GM21528 (cell line): ENCODE measurements around the gene NFAM1.

Experiments
- ATAC-seq: cut with Tn5 transposase; IDR thresholded peaks from one replicate; pipeline ENCODE4 v1.9.1; 2021; ENCODE audit warnings: mild to moderate bottlenecking, moderate library complexity; ENCODE audit not compliant: unreplicated experiment, low FRiP score

The NFAM1 gene

GRCh38 chr22:42365111-42365865 is 66.9 kb downstream of the NFAM1 start:
- no peak for ATAC-seq

- ATAC-seq: no peak
Measured at GRCh38 chr22:42364604-42365110, 67.5 kb downstream of the NFAM1 start.

GRCh38 chr22:42363892-42364291 is 68.3 kb downstream of the NFAM1 start:
- ATAC-seq: no peak

- no peak for ATAC-seq
Measured at GRCh38 chr22:42361523-42361922, 70.7 kb downstream of the NFAM1 start.

GRCh38 chr22:42360348-42360747 is 71.9 kb downstream of the NFAM1 start:
- ATAC-seq: no peak

- no peak for ATAC-seq
Measured at GRCh38 chr22:42358643-42359558, 73.3 kb downstream of the NFAM1 start.

GRCh38 chr22:42357634-42358296 is 74.4 kb downstream of the NFAM1 start:
- ATAC-seq: no peak

- ATAC-seq: no peak
Measured at GRCh38 chr22:42357221-42357620, 75.0 kb downstream of the NFAM1 start.

- no peak for ATAC-seq
Measured at GRCh38 chr22:42356533-42356932, 75.7 kb downstream of the NFAM1 start.

GRCh38 chr22:42353883-42354727 is 78.1 kb downstream of the NFAM1 start:
- ATAC-seq: no peak

- no peak for ATAC-seq
Measured at GRCh38 chr22:42350373-42350772, 81.8 kb downstream of the NFAM1 start.

GRCh38 chr22:42347281-42347824 is 84.8 kb downstream of the NFAM1 start:
- ATAC-seq: no peak

- ATAC-seq: no peak
Measured at GRCh38 chr22:42346722-42347121, 85.5 kb downstream of the NFAM1 start.

GRCh38 chr22:42345458-42345857 is 86.7 kb downstream of the NFAM1 start:
- ATAC-seq: no peak

- no peak for ATAC-seq
Measured at GRCh38 chr22:42344361-42344905, 87.8 kb downstream of the NFAM1 start.

GRCh38 chr22:42343531-42344081 is 88.6 kb downstream of the NFAM1 start:
- ATAC-seq: no peak

- no peak for ATAC-seq
Measured at GRCh38 chr22:42343121-42343454, 89.1 kb downstream of the NFAM1 start.

- ATAC-seq: no peak
Measured at GRCh38 chr22:42342426-42343120, 89.6 kb downstream of the NFAM1 start.

- no peak for ATAC-seq
Measured at GRCh38 chr22:42341779-42342178, 90.4 kb downstream of the NFAM1 start.
